Mammary epithelial cell (primary cell): ENCODE data around the gene USP16.
"Not testable (repeated sequence)": the region's sequence is repeated elsewhere in the genome, so short reads cannot be mapped to it uniquely, and the experiment has no call there.

ENCODE experiments used
- CTCF ChIP-seq, 2 donors: IDR thresholded peaks in 1 of 2; conservative IDR thresholded peaks in 1 of 2; 2 replicates each; pipeline ENCODE4 v1.5.1; 2011 to 2012; ENCODE audit warnings: inconsistent platforms in 2 of 2, low read length in 2 of 2, mild to moderate bottlenecking in 2 of 2, control low read depth in 1 of 2, low read depth in 1 of 2; ENCODE audit not compliant: insufficient read depth in 1 of 2; ENCODE audit errors: extremely low read depth in 1 of 2
- EZH2 ChIP-seq: IDR thresholded peaks from 2 replicates; pipeline ENCODE4 v1.6.1; 2012; ENCODE audit warnings: low read length, inconsistent platforms, borderline replicate concordance

GRCh38 chr21:29011236-29011635 is 13.2 kb upstream of the USP16 start:
- not testable (repeated sequence) for TF ChIP-seq CTCF (conservative IDR thresholded peaks at IDR 0.05 in 1 of 2, IDR thresholded peaks at IDR 0.05 in 1 of 2; ENCODE audit: extremely low read depth in 1 of 2, insufficient read depth in 1 of 2, low read depth in 1 of 2, low read length in 2 of 2); EZH2
